Frontal cortex (tissue), 4 donors: ENCODE results near the gene BAIAP2L1. TPM values are rescaled to one million over a fixed set of nuclear protein-coding genes. Genes with fewer than 3 reads are reported as not detected.

Source experiments
- DNase-seq, 2 donors: peaks; one replicate each; pipeline ENCODE4 v3.0.0; 2012; ENCODE audit warnings: low spot score in 2 of 2
- FAIRE-seq: peaks from 2 replicates; lab custom pipeline; 2012; peaks lifted over from hg19 to GRCh38; lab: Jason Lieb, UNC
- total RNA-seq: library from RNA; depleted of rRNA; stranded (reverse); fragments of >200 nt; gene quantifications from one replicate; pipeline ENCODE4 v1.2.3, GENCODE V29; 2014
- donor health status: control.
- donor health status: control.
- donor health status: control.

The BAIAP2L1 gene
- total RNA-seq, 1 donor from 2014 or later: under 0.01 TPM

DNA sequence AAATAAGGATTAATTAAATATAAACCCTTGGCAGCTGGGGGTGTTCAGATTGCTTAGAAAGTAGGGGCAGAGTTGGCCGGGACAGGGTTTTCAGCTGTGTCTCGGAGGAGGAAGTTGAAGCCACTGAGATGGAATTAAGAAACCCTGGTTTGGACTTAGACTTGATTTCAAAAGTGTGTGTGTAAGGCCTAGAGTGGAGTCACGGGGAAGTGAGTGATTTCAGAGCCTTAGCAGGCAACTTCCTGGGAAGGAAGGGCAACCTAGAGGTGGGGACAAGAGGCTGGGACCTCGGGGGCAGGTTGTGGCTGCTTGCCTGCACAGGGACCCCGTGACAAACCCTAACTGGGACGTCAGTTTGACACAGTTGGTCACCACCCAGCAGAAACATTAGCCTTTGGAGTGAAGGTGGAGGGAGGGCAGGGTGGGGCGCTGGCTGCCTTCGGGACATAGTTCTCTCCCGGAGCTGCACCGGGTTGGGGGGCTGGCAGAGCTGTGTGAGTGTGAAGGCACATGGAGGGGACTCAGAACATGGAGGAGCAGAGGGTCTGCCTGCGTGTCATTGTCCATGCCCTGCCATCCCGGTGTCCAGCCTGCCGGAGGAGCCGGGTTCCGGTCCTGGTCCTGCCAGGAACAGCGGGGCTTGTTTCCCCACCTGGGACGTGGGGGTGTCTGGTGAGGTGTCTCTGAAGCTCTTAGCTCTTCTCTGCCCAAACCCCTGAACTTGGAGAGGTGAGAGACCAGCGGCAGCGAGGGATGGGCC is 117.6 kb downstream of the BAIAP2L1 start:
- no peak for FAIRE-seq
- no peak for DNase-seq

DNA sequence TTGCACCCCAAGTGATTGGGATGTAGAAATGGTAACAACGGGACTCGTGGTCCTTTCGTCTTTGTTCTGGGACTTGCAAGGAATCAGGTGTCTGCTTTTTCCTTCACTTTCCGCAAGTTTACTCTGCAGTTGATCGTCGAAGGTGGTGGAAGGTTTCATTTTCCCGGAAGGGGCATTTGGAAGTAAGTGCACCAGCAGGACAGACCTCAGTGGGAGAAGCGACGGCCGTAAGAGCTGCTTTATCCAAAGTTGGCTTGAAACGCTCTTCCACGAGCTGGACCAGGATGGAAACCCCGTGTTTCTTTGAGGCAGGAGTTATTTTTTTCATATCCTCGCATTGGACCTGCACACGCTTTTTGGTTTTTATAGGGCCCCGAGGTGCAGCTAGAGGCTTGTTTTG is 118.2 kb downstream of the BAIAP2L1 start:
- FAIRE-seq (no peak), DNase-seq (no peak)

GRCh38 chr7:98281757-98282606 is 118.9 kb downstream of the BAIAP2L1 start:
- FAIRE-seq (no peak), DNase-seq (no peak)

DNA sequence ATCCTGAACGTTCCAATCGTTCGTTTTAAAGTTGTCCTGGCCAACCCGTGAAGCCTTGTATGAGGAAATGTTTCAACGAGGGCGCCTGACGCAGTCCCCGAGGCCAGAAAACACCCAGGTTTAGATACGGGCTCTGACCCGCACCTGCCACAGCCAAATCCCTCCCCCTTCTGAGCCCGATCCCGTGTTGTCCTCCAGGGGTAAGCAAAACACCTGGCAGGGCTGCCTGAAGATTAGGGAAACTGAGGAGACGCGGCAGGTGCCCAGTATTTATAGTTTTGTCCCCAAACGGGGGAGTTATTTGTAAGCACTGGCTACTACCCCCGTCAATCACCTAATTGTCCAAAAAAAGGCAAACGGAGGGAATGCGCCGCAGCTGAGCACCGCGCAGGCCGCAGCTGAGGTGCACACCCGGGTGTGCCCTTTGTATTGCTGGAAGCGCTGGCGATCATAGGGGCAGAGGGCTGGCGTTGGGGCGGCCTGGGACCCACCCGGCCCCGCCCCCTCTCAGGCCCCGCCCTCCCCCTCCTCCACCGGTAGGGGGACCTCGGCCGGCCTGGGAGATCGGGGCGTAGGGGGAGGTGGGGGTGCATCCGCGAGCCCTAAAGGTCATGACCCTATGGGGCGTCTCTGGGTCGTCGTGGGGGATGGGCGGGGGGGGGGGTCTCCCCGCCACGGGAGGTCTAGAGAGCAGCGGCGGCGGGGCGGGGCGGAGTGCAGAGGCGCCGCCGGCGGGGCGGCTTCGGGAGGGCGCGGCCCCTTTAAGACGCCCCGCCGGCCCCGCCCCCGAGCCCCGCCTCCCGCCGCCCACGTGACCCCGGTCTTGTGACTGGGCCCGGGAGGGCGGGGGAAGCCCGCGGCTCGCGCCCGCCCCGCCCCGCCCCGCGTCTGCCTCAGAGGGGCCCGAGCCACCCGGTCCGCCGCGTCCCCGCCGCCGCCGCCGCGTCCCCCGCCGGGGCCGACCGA is 119.8 kb downstream of the BAIAP2L1 start, which contains the start of gene BRI3:
Gene BRI3 (plus strand): TSS at position 896 of the 966 bp plus-strand sequence. CDS start 110 bp downstream, outside the sequence.
- FAIRE-seq: no peak
- peak; percentile 96 to 97 for DNase-seq

DNA sequence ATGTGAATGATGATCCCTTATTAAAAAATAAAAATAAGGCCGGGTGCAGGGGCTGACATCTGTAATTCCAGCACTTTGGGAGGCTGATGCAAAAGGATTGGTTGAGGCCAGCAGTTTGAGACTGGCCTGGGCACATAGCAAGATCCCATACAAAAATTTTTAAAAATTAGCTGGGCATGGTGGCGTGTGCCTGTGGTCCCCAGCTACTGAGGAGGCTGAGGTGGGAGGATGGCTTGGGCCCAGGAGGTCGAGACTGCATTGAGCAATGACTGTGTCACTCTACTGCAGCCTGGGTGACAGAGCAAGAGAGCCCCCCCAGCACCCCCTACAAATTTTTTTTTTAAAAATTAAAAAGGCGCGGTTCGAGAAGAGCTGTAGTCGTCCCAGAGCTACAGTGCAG is 120.6 kb downstream of the BAIAP2L1 start:
- FAIRE-seq (no peak), DNase-seq (no peak)

DNA sequence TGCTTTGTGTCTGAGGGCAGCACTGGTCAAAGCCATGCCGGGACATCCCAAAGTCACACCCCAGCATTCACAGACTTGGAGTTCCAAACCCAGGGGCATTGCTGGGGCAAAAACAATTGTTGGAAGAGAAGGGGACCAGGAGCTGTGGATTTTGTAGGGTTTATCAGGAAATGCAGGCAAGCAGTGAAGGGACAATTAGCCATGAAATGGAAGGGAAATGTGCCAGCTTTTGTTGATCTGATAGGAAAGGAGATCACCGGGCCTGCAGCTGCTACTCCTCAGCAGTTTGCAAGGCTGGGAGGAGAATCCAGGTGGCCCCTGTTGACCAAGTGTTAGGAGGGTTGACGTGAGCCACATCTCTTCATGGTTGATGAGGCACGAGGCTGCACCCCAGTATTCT is 122.0 kb downstream of the BAIAP2L1 start:
- FAIRE-seq: no peak

GRCh38 chr7:98278408-98278807 is 122.5 kb downstream of the BAIAP2L1 start:
- DNase-seq: no peak
- FAIRE-seq: no peak

More for the DNA sequence above, 122.0 kb downstream of the BAIAP2L1 start:
- no peak for DNase-seq

DNA sequence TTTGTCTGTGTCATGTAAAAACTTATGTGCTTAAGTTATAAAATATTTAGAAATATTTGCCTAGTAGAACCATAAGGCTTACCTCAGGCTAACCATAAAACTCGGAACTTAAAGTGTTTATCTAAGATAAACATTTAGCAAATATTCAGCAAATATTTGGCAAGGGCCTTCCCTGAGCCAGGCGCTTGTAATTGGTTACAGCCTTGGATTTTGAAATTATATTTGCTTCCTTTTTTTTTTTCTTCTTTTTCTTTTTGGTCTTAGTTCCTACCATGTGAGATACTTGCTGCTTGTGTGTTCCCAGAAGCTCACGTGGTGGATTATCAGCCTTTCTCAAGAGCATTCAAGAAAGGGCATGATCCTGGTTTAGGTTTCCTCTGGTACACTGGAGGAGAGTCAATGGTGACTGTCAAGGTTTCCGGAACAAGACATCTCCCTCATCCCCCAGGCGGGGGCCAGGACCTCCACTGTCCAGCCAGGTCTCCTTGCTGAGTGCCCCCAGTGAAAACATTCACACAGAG is 124.6 kb downstream of the BAIAP2L1 start:
- DNase-seq: no peak
- FAIRE-seq: no peak

DNA sequence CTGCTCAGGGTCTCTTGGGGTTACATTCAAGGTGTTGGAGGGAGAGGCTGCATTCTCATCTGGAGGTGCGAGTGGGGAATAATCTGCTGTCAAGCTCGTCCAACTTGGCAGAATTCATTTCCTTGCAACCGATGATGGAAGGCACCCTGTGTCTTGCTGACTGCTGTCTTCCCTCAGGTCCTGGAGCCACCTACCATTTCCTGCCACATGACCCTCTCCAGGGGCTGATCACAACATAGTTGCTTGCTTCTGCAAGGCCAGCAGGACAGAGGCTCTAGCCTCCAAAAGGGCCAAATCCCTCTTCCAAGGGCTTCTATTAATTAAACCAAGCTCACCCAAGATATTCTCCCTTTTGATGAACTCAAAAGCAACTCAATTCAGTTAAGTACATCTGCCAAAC is 133.6 kb downstream of the BAIAP2L1 start:
- DNase-seq (no peak), FAIRE-seq (no peak)

DNA sequence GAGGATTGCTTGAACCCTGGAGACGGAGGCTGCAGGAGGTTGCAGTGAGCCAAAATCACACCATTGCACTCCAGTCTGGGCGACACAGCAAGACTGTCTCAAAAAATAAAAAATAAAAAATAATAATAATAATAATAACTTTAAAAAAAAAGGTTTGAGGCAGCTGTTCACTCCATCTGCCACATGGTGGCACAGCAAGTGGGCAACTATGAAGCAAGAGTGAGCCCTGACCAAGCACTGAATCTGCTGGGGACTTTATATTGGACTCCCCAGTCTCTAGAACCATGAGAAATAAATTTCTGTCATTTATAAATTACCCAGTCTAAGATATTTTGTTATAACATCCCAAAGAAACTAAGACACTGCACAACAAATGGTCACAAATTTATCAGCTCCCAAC is 134.1 kb downstream of the BAIAP2L1 start:
- no peak for FAIRE-seq

GRCh38 chr7:98265841-98266271 is 135.0 kb downstream of the BAIAP2L1 start:
- FAIRE-seq: no peak

More for the DNA sequence above, 134.1 kb downstream of the BAIAP2L1 start:
- DNase-seq: no peak

DNA sequence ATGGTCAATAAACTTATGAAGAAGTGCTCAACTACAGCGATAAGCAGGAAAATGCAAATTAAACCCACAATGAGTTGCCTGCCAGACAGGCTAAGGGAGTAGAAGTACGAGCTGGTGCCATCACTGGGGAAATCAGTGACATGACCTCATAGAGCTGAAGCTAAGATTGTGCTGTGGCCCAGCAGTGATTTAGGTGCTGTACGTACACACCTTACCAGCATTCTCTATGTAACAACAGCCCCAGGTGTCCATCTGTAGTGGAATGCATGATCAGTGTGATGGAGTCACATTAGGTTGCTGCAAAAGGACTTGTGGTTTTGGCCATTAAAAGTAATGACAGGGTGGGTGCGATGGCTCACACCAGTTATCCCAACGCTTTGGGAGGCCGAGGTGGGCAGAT is 143.2 kb downstream of the BAIAP2L1 start:
- no peak for DNase-seq
- FAIRE-seq: no peak

More at GRCh38 chr7:98265841-98266271, 135.0 kb downstream of the BAIAP2L1 start:
- DNase-seq: no peak

GRCh38 chr7:98256431-98256830 is 144.5 kb downstream of the BAIAP2L1 start:
- DNase-seq (no peak), FAIRE-seq (no peak)

- DNase-seq (no peak), FAIRE-seq (no peak)
Observed at GRCh38 chr7:98254951-98255610, 145.8 kb downstream of the BAIAP2L1 start.

DNA sequence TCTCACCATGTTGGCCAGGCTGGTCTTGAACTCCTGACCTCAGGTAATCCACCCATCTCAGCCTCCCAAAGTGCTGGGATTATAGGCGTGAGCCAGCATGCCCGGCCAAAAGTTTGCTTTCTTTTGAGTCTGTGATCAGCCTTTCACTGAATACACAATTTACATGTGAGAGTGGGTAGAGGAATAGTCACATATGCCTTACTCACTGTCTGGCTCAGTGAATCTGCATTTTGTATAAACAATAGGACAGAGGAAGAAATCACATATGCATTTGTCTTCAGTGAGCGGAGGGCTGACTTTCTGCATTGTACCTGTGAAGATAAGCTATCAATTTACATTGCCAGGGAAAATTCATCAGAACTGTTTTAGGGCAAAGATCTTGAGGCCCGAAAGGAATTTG is 146.4 kb downstream of the BAIAP2L1 start:
- FAIRE-seq (no peak), DNase-seq (no peak)

- no peak for DNase-seq
Observed at GRCh38 chr7:98252425-98253054, 148.3 kb downstream of the BAIAP2L1 start.

GRCh38 chr7:98251601-98252424 is 149.1 kb downstream of the BAIAP2L1 start, which contains the start of gene TECPR1:
Gene TECPR1 (minus strand): TSS chr7:98252232. CDS start chr7:98246146, 6,086 bp downstream.
- FAIRE-seq (no peak), DNase-seq (peak; percentile 99 to 100)

More at GRCh38 chr7:98252425-98253054, 148.3 kb downstream of the BAIAP2L1 start:
- no peak for FAIRE-seq
